ENCODE data around the gene C17orf113. TPM values are rescaled to one million over a fixed set of nuclear protein-coding genes. Genes with fewer than 3 reads are reported as not detected.
A peak's percentile ranks its signal among the peaks of the same experiment; 100 is the strongest.
"Not testable (repeated sequence)": the region's sequence is repeated elsewhere in the genome, so short reads cannot be mapped to it uniquely, and the experiment has no call there.

C17orf113 gene
- total RNA-seq, 1 donor from 2014 or later: 0.05 TPM

DNA sequence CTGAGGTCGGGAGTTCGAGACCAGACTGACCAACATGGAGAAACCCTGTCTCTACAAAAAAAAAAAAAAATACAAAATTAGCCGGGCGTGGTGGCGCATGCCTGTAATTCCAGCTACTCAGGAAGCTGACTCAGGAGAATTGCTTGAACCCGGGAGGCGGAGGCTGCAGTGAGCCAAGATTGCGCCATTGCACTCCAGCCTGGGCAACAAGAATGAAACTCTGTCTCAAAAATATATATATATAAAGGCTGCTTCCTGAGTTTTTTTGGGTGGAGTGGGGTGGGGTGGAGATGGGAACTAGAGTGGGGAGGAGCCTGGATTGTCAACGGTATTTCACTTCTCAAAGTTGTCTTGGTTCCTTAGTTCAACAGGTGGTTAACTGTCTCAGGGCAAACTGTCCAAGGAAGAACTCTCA is 40.1 kb downstream of the C17orf113 start:
- intact Hi-C loops (cut with micrococcal nuclease): not testable (repeated sequence)
- peak overlapping the region; percentile 65 for H3K27ac Mint-ChIP-seq

DNA sequence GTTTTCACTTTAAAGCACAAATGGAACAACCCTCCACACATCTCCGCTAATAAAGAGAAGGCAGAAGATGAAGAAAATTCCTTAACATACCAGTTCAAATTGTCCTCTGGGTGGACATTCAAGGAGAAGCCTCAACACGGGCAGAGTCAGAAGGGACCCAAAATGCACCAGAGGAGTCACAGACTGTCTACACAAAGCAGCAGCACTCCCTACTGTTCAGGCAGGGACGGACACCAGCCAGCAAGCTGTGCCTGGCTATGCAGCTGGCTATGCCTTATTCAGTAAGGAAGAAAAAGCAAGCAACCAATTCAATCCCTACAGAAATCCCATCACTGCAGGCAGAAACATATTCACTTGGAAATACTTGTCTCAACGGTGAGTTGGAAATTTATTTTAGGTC is 41.2 kb downstream of the C17orf113 start:
- intact Hi-C loops (cut with micrococcal nuclease): no loop called here
- H3K4me3 Mint-ChIP-seq: no peak overlapping the region
- H3K27me3 Mint-ChIP-seq: no peaks in the 10 kb centered on the region
- no peaks in the 10 kb centered on the region for H3K9me3 Mint-ChIP-seq
- no peak for DNase-seq
- peaks cover 23% of the 10 kb centered on the region for H3K36me3 Mint-ChIP-seq (ENCODE audit: low read depth)
- H3K27ac Mint-ChIP-seq: peak overlapping the region; percentile 29
- peaks cover 36% of the 10 kb centered on the region for H3K4me1 Mint-ChIP-seq

More for the DNA sequence above, 40.1 kb downstream of the C17orf113 start:
- peaks cover 23% of the 10 kb centered on the region for H3K36me3 Mint-ChIP-seq (ENCODE audit: low read depth)
- H3K9me3 Mint-ChIP-seq, DNase-seq, H3K27me3 Mint-ChIP-seq, H3K4me3 Mint-ChIP-seq: not testable (repeated sequence)
- H3K4me1 Mint-ChIP-seq: peaks cover 39% of the 10 kb centered on the region

GRCh38 chr17:42005166-42005565 is 45.2 kb downstream of the C17orf113 start:
- peaks cover 38% of the 10 kb centered on the region for H3K36me3 Mint-ChIP-seq (ENCODE audit: low read depth)
- DNase-seq: no peak
- H3K4me3 Mint-ChIP-seq: no peak overlapping the region
- intact Hi-C loops (cut with micrococcal nuclease): no loop called here
- no peaks in the 10 kb centered on the region for H3K27me3 Mint-ChIP-seq
- H3K4me1 Mint-ChIP-seq: peaks cover 24% of the 10 kb centered on the region
- H3K9me3 Mint-ChIP-seq: no peaks in the 10 kb centered on the region
- H3K27ac Mint-ChIP-seq: no peak overlapping the region

DNA sequence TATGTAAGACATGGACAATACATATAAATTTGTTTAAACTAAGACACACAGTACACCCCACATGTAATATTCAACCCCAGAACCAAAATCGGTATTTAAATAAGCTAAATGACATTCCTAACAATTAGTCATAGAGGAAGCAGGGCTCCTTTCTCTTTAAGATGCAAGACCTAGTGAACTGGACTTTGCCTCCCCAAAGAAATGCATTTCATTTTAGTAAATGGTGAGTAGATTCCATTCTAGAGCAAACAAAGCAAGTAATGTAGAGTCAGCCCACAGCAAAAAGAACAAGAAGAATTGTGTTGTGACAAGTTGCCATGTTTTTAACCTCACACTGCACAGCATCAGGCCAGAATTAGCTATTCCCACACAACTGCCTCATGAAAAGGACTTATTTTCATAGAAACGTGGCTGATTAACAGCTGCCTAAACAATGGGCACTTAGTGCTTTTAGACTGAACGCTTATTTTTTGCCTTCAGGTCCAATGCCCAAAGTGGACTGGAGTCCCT is 47.6 kb downstream of the C17orf113 start:
- no peaks in the 10 kb centered on the region for H3K27me3 Mint-ChIP-seq
- H3K36me3 Mint-ChIP-seq (ENCODE audit: low read depth): peaks cover 38% of the 10 kb centered on the region
- H3K27ac Mint-ChIP-seq: no peak overlapping the region
- no peak overlapping the region for H3K4me3 Mint-ChIP-seq
- peaks cover 19% of the 10 kb centered on the region for H3K4me1 Mint-ChIP-seq
- no peak for DNase-seq
- intact Hi-C loops (cut with micrococcal nuclease): no loop called here
- no peaks in the 10 kb centered on the region for H3K9me3 Mint-ChIP-seq

GRCh38 chr17:42002175-42002791 is 48.1 kb downstream of the C17orf113 start:
- no peak overlapping the region for H3K27ac Mint-ChIP-seq
- peaks cover 40% of the 10 kb centered on the region for H3K36me3 Mint-ChIP-seq (ENCODE audit: low read depth)
- H3K27me3 Mint-ChIP-seq: no peaks in the 10 kb centered on the region

GRCh38 chr17:42001729-42002128 is 48.7 kb downstream of the C17orf113 start:
- H3K36me3 Mint-ChIP-seq (ENCODE audit: low read depth): peaks cover 41% of the 10 kb centered on the region
- no peak overlapping the region for H3K4me3 Mint-ChIP-seq
- no peaks in the 10 kb centered on the region for H3K9me3 Mint-ChIP-seq
- H3K27ac Mint-ChIP-seq: no peak overlapping the region
- no peak for DNase-seq
- H3K27me3 Mint-ChIP-seq: no peaks in the 10 kb centered on the region
- peaks cover 20% of the 10 kb centered on the region for H3K4me1 Mint-ChIP-seq
- intact Hi-C loops (cut with micrococcal nuclease): no loop called here

More at GRCh38 chr17:42002175-42002791, 48.1 kb downstream of the C17orf113 start:
- Mint-ChIP-seq H3K4me3 (no peak overlapping the region), H3K4me1 (peaks cover 19% of the 10 kb centered on the region), H3K9me3 (no peaks in the 10 kb centered on the region)
- intact Hi-C loops (cut with micrococcal nuclease): no loop called here
- DNase-seq: no peak

DNA sequence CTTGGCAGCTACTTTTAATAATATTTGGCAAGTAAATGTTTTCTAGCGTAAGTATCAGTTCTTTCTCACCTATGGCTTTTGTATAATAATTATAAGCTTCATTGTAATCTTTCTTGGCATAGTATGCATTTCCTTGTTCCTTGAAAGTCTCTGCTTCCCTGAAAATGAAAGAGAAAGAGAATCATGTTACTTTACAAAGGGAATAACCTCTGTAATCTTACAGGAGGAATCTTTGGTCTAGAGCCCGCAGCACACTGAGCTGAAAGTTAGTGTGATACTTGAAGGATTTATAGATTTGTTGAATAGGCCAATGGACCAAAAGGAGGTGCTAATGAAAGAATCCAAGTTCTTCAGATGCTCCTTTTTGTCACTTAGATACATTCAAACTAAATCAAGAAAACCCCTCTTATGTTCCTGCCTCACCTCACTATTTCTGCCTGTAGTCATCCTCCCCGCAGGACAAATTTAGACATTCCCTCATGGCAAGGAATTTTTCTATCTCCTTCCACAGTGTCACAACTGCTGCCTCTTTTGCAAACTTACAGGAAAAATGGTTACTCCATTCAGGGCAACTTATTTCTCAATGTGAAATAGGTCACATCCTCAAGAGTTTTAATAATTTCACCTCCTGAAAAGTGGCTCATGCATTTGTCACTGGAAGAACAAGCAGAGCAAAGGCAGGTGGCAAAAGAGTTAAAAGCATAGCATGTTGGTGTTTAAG is 49.8 kb downstream of the C17orf113 start:
- Mint-ChIP-seq H3K9me3 (no peaks in the 10 kb centered on the region), H3K27me3 (no peaks in the 10 kb centered on the region), H3K4me3 (no peak overlapping the region), H3K4me1 (peaks cover 27% of the 10 kb centered on the region), H3K36me3 (ENCODE audit: low read depth) (peaks cover 51% of the 10 kb centered on the region), H3K27ac (no peak overlapping the region)
- intact Hi-C loops (cut with micrococcal nuclease): no loop called here
- no peak for DNase-seq

GRCh38 chr17:41998497-41998896 is 51.9 kb downstream of the C17orf113 start:
- Mint-ChIP-seq H3K27ac (no peak overlapping the region), H3K4me1 (peaks cover 23% of the 10 kb centered on the region), H3K27me3 (no peaks in the 10 kb centered on the region), H3K36me3 (ENCODE audit: low read depth) (peaks cover 58% of the 10 kb centered on the region), H3K9me3 (no peaks in the 10 kb centered on the region), H3K4me3 (no peak overlapping the region)
- intact Hi-C loops (cut with micrococcal nuclease): no loop called here
- DNase-seq: no peak

DNA sequence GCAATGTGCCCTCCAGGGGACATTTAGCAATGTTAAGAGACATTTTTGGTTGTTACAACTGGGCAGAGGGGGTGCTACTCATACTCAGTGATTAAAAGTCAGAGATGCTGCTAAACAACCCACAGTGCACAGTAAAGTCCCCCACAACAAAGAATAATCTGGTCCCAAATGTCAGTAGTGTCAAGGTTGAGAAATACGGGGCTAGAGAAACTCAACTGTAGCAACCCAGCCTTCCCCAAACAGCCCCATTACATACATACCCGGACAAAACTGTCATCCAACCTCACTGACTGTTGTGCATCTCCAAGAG is 53.6 kb downstream of the C17orf113 start:
- intact Hi-C loops (cut with micrococcal nuclease): no loop called here
- Mint-ChIP-seq H3K9me3 (no peaks in the 10 kb centered on the region), H3K4me3 (no peak overlapping the region), H3K27me3 (no peaks in the 10 kb centered on the region), H3K27ac (no peak overlapping the region), H3K36me3 (ENCODE audit: low read depth) (peaks cover 55% of the 10 kb centered on the region), H3K4me1 (peaks cover 15% of the 10 kb centered on the region)
- DNase-seq: no peak

DNA sequence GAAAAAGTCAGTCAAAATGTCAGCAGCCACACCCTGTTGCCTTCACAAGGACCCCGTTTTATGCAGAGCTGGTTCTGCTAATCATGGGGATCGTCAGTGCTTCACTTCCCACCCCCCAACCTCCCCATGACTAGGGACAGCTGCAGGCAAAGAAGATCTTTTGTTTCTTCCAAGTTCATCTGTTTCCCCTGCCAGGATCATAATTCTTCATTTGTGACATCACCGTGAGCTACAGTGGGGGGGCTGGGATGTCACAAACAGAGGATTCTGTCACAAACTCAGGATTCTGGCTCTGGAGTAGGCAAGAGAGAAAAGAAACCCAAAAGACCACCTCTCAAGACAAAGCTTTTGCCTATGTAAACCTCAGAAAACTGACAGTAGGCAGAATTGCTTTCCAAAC is 57.8 kb downstream of the C17orf113 start:
- H3K36me3 Mint-ChIP-seq (ENCODE audit: low read depth): peaks cover 73% of the 10 kb centered on the region
- intact Hi-C loops (cut with micrococcal nuclease): no loop called here
- no peaks in the 10 kb centered on the region for H3K27me3 Mint-ChIP-seq
- H3K4me1 Mint-ChIP-seq: peaks cover 11% of the 10 kb centered on the region
- DNase-seq: no peak
- H3K9me3 Mint-ChIP-seq: no peaks in the 10 kb centered on the region
- no peak overlapping the region for H3K27ac Mint-ChIP-seq
- H3K4me3 Mint-ChIP-seq: no peak overlapping the region

GRCh38 chr17:41989702-41990419 is 60.5 kb downstream of the C17orf113 start:
- H3K36me3 Mint-ChIP-seq (ENCODE audit: low read depth): peaks cover 74% of the 10 kb centered on the region
- H3K9me3 Mint-ChIP-seq: no peaks in the 10 kb centered on the region
- DNase-seq: no peak
- H3K27ac Mint-ChIP-seq: no peak overlapping the region
- no peaks in the 10 kb centered on the region for H3K4me1 Mint-ChIP-seq
- no peak overlapping the region for H3K4me3 Mint-ChIP-seq
- intact Hi-C loops (cut with micrococcal nuclease): no loop called here
- H3K27me3 Mint-ChIP-seq: no peaks in the 10 kb centered on the region

DNA sequence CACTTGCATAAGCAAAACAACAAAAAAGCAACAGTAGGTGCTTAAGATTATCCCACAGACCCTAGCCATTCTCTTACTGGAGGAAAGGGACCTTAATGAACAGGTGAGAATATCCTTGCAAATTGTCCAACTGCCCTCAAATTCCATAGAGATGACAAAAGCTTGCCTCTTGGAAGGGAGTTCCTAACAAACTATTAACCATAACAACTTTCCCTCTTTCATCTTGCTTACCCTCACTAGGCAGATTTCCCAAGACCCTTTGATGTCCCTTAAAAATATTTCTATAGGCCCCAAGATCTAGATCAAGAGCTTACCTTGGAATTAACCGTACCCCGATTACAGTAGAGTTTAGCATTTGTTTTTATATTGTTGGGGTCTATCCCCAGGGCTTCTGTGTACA is 62.0 kb downstream of the C17orf113 start:
- Mint-ChIP-seq H3K4me3 (no peak overlapping the region), H3K27ac (no peak overlapping the region), H3K9me3 (no peaks in the 10 kb centered on the region), H3K36me3 (ENCODE audit: low read depth) (peaks cover 79% of the 10 kb centered on the region), H3K4me1 (no peaks in the 10 kb centered on the region), H3K27me3 (no peaks in the 10 kb centered on the region)
- no peak for DNase-seq
- intact Hi-C loops (cut with micrococcal nuclease): no loop called here
